Large intestine (tissue), 3 donors: Measurements from ENCODE around the gene NT5C1A. TPM values are rescaled to one million over a fixed set of nuclear protein-coding genes. Genes with fewer than 3 reads are reported as not detected.

Source experiments
- DNase-seq, 2 donors: peaks; one replicate each; pipeline versions ENCODE4 v3.0.0 to v3.0.0-alpha.2; 2013
- H3K27ac ChIP-seq: one replicate; pipeline ENCODE4 v1.5.1; 2013; ENCODE audit warnings: low read length
- H3K27me3 ChIP-seq: 2 replicates; pipeline ENCODE4 v1.6.1; 2013; ENCODE audit warnings: low read length; ENCODE audit not compliant: control insufficient read depth, insufficient read depth
- H3K36me3 ChIP-seq: 2 replicates; pipeline ENCODE4 v1.6.1; 2013; ENCODE audit warnings: low read length; ENCODE audit not compliant: control insufficient read depth, insufficient read depth
- H3K4me1 ChIP-seq: one replicate; pipeline ENCODE4 v1.6.1; 2013; ENCODE audit warnings: low read length; ENCODE audit not compliant: control insufficient read depth, insufficient read depth
- H3K4me3 ChIP-seq: one replicate; pipeline ENCODE4 v1.5.1; 2013; ENCODE audit warnings: low read length
- H3K9me3 ChIP-seq: one replicate; pipeline ENCODE4 v1.6.1; 2013; ENCODE audit warnings: mild to moderate bottlenecking, low read depth, low read length, moderate library complexity; ENCODE audit not compliant: control insufficient read depth
- WGBS: methylation state at CpG from one replicate; pipeline ENCODE4 v1.1.5; 2013; ENCODE audit warnings: low lambda C conversion rate; ENCODE audit not compliant: insufficient coverage; 5-methylcytosine and 5-hydroxymethylcytosine counted together
- polyA plus RNA-seq: library from polyadenylated mRNA; unstranded; fragments of 120-200 nt; gene quantifications from one replicate; pipeline ENCODE4 v1.2.1, GENCODE V29; 2013

Gene NT5C1A
- polyA plus RNA-seq, 1 donor = 0.21 TPM

GRCh38 chr1:39628807-39629350 is 43.0 kb downstream of the NT5C1A start:
- Histone ChIP-seq H3K27ac (no peak overlapping the region), H3K36me3 (no peaks in the 10 kb centered on the region), H3K4me3 (no peak overlapping the region), H3K9me3 (no peaks in the 10 kb centered on the region), H3K4me1 (peaks cover 4% of the 10 kb centered on the region), H3K27me3 (peaks cover 32% of the 10 kb centered on the region)
- WGBS = 100% methylated on average over 3 of the region's 11 CpGs
- DNase-seq = no peak

- no peaks in the 10 kb centered on the region for H3K4me1 ChIP-seq
- H3K36me3 ChIP-seq = no peaks in the 10 kb centered on the region
- no peak overlapping the region for H3K4me3 ChIP-seq
- DNase-seq = no peak
- H3K27me3 ChIP-seq = peaks cover 12% of the 10 kb centered on the region
- H3K9me3 ChIP-seq = no peaks in the 10 kb centered on the region
- no CpG with 5 or more reads among the region's 16 CpGs for WGBS
- no peak overlapping the region for H3K27ac ChIP-seq
Measured at GRCh38 chr1:39626646-39627045, 45.3 kb downstream of the NT5C1A start.

GRCh38 chr1:39625462-39626273 is 46.2 kb downstream of the NT5C1A start:
- Histone ChIP-seq H3K36me3 (no peaks in the 10 kb centered on the region), H3K27me3 (peaks cover 9% of the 10 kb centered on the region), H3K9me3 (no peaks in the 10 kb centered on the region), H3K4me1 (no peaks in the 10 kb centered on the region), H3K4me3 (no peak overlapping the region), H3K27ac (no peak overlapping the region)
- DNase-seq = peak; percentile 22 to 24
- no CpG with 5 or more reads among the region's 11 CpGs for WGBS

GRCh38 chr1:39625009-39625408 is 46.9 kb downstream of the NT5C1A start:
- no peaks in the 10 kb centered on the region for H3K36me3 ChIP-seq
- H3K9me3 ChIP-seq = no peaks in the 10 kb centered on the region
- H3K27ac ChIP-seq = no peak overlapping the region
- H3K27me3 ChIP-seq = peaks cover 9% of the 10 kb centered on the region
- no peaks in the 10 kb centered on the region for H3K4me1 ChIP-seq
- DNase-seq = no peak
- WGBS = no CpG with 5 or more reads among the region's 8 CpGs
- H3K4me3 ChIP-seq = no peak overlapping the region

- Histone ChIP-seq H3K27ac (no peak overlapping the region), H3K36me3 (no peaks in the 10 kb centered on the region), H3K27me3 (peaks cover 11% of the 10 kb centered on the region), H3K9me3 (no peaks in the 10 kb centered on the region), H3K4me1 (no peaks in the 10 kb centered on the region), H3K4me3 (no peak overlapping the region)
- no CpG with 5 or more reads among the region's 6 CpGs for WGBS
- DNase-seq = no peak
Measured at GRCh38 chr1:39623053-39623452, 48.9 kb downstream of the NT5C1A start.

GRCh38 chr1:39622427-39622826 is 49.5 kb downstream of the NT5C1A start:
- Histone ChIP-seq H3K36me3 (no peaks in the 10 kb centered on the region), H3K4me1 (no peaks in the 10 kb centered on the region), H3K27ac (no peak overlapping the region), H3K9me3 (no peaks in the 10 kb centered on the region), H3K4me3 (no peak overlapping the region), H3K27me3 (peaks cover 11% of the 10 kb centered on the region)
- no CpG with 5 or more reads among the region's 3 CpGs for WGBS
- no peak for DNase-seq

GRCh38 chr1:39620659-39621165 is 51.2 kb downstream of the NT5C1A start:
- DNase-seq = no peak
- H3K36me3 ChIP-seq = no peaks in the 10 kb centered on the region
- peaks cover 5% of the 10 kb centered on the region for H3K27me3 ChIP-seq
- no CpG with 5 or more reads among the region's 3 CpGs for WGBS
- no peaks in the 10 kb centered on the region for H3K4me1 ChIP-seq
- H3K4me3 ChIP-seq = no peak overlapping the region
- H3K27ac ChIP-seq = no peak overlapping the region
- no peaks in the 10 kb centered on the region for H3K9me3 ChIP-seq

- no peak overlapping the region for H3K27ac ChIP-seq
- H3K4me1 ChIP-seq = no peaks in the 10 kb centered on the region
- H3K9me3 ChIP-seq = no peaks in the 10 kb centered on the region
- peaks cover 3% of the 10 kb centered on the region for H3K27me3 ChIP-seq
- 100% methylated on average over 1 of the region's 4 CpGs for WGBS
- H3K4me3 ChIP-seq = no peak overlapping the region
- no peaks in the 10 kb centered on the region for H3K36me3 ChIP-seq
- DNase-seq = no peak
Measured at GRCh38 chr1:39617488-39618049, 54.3 kb downstream of the NT5C1A start.

- H3K9me3 ChIP-seq = no peaks in the 10 kb centered on the region
- 60% methylated on average over 5 of the region's 8 CpGs for WGBS
- H3K36me3 ChIP-seq = no peaks in the 10 kb centered on the region
- no peak overlapping the region for H3K4me3 ChIP-seq
- peaks cover 3% of the 10 kb centered on the region for H3K27me3 ChIP-seq
- H3K27ac ChIP-seq = no peak overlapping the region
- no peak for DNase-seq
- no peaks in the 10 kb centered on the region for H3K4me1 ChIP-seq
Measured at GRCh38 chr1:39615086-39615673, 56.7 kb downstream of the NT5C1A start.

- WGBS = no CpG with 5 or more reads among the region's 6 CpGs
- no peak for DNase-seq
- Histone ChIP-seq H3K9me3 (no peaks in the 10 kb centered on the region), H3K4me3 (no peak overlapping the region), H3K4me1 (peaks cover 3% of the 10 kb centered on the region), H3K36me3 (no peaks in the 10 kb centered on the region), H3K27me3 (no peaks in the 10 kb centered on the region), H3K27ac (no peak overlapping the region)
Measured at GRCh38 chr1:39614488-39614887, 57.4 kb downstream of the NT5C1A start.
